Activated naive CD4-positive, alpha-beta T cell treated with Interleukin-2 at 50 U/mL for 16 hours (primary cell): ENCODE results near the gene GIGYF2.
"Not testable (repeated sequence)": the region's sequence is repeated elsewhere in the genome, so short reads cannot be mapped to it uniquely, and the experiment has no call there.

Experiments used
- DNase-seq: peaks from one replicate; pipeline ENCODE4 v3.0.0-alpha.2; 2020

GIGYF2 gene

DNA sequence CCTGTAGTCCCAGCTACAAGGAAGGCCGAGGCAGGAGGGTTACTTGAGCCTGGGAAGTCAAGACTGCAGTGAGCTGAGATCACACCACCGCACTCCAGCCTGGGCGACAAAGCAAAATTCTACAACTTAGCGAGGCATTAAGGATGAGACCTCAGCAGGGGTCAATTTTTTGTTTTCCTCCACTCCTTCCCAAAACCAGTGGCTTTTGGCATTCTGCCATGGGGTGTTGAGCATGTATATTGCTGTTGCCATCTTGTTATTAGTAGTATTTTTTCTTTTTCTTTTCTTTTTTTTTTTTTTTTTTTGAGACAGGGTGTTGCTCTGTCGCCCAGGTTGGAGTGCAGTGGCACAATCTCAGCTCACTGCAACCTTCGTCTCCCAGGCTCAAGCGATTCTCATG lies 8.9 kb upstream of the GIGYF2 start:
- DNase-seq, result no peak

DNA sequence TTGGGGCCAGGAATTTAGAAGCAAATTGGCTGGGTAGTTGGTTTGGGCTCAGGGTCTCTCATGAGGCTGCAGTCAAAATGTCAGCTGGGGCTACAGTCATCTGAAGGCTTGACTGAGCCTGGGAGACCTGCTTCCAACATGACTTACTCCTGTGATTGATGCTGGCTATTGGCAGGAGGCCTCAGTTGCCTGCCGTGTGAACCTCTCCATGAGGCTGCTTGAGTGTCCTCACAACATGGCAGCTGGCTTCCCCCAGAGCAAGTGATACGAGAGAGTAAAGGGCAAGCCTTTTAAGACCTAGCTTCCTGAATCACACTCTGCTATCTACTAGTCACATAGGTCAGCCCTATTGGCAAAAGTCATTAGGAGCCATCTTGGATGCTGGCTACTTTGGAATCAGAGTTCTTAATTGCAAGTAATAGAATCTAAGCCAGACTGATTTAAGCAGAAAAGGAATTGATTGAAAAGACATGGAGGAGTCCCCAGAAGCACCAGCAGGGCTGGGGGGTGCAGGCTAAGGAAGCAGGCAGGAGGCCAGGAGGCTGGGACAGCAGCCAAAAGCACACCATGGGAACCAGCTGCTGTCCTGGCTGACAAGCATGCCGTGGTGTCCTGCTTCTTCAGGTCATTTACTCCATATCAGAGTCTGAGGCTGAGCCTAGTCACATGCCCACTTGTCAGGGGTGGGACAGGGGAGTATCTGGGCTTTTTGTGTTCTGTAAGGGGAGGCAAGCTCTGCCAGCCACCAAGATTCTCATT lies 7.8 kb upstream of the GIGYF2 start:
- no peak for DNase-seq

DNA sequence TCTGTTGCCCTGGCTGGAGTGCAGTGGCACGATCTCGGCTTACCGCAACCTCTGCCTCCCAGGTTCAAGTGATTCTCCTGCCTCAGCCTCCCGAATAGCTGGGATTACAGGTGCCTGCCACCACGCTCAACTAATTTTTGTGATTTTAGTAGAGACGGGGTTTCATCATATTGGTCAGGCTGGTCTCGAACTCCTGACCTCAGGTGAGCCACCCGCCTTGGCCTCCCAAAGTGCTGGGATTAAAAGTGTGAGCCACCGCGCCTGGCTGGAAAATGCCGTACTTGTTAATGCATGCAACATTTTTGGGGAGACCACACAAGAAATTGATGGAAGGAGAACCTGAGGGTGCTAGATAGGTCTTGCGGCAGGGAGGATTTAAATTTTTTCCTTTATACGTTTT lies 6.0 kb upstream of the GIGYF2 start:
- DNase-seq, result not testable (repeated sequence)

DNA sequence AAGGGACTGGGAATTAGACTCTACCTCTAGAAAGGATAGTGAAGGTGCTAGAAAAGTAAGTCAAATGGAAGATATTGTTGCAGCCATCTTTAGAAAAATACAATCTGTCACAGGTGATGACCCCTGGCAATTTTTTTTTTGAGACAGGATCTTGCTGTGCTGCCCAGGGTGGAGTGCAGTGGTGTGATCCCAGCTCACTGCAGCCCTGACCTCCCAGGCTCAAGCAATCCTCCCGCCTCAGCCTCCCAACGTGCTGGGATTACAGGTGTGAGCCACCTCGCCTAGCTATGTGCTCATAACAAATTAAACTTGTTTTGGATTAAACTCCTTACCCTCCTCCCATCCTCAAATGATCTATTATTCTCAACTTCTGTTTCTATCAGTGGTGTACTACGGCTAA lies 3.8 kb upstream of the GIGYF2 start:
- DNase-seq, result no peak

DNA sequence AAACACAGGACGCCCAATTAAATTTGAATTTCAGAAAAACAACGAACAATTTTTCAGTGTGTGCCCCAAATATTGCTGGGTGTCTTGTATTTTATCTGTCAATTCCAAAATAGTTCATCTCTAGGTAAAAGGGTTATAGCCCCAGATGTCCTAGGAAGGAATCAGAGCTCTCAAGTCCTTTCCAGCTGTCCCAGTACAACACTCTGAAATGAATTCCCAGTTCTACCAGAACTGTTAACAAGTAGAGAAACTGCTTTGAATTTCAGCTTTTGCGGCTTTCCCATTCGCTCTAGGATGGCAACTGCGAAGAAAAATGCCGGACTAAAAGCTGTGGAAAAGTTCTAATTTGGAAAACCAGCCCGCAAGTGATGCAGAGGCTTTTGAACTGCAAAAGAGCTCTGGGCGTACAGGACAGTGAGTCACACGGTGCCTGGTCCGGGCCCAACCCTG lies 497 bp upstream of the GIGYF2 start:
- DNase-seq, result no peak

DNA sequence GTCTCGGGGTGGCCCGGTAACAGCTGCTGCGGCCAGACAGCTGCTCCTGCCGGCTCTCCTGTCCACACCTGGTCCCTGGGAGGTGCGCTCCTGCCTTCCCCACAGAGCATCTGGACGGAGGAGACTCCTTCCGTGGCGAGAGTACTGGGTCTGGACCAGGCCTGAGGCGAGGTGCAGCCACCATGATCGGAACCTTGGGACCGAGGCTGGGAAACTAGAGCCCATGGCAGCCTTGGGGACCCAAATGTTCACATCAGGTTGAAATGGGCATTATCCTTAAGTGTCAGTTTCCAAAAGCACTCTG lies 628 bp downstream of the GIGYF2 start:
- DNase-seq, result no peak

DNA sequence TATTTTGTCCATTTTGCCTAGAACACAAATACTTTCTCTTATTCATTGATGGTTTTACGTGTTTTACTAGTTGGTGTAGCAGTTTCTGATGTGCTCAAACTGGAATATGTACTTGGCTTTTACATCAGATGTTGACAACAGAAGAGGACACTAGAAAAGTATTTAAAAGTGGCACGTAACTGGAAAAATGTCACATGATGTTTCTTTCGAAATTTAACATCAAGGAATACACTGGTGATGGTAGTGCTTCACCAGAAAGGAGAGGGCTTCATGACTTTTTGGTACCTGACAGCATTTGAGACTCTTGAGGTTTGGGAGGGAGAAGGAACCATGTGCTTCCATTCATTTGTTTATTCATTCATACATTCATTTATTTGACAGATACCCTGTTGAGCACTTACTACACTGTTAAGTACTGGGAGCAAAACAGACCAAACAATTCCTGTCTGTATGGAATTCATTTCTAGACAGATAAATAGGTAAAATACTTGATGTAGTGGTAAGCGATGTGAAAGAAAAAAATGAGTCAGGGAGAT lies 1.5 kb downstream of the GIGYF2 start:
- DNase-seq, result no peak

DNA sequence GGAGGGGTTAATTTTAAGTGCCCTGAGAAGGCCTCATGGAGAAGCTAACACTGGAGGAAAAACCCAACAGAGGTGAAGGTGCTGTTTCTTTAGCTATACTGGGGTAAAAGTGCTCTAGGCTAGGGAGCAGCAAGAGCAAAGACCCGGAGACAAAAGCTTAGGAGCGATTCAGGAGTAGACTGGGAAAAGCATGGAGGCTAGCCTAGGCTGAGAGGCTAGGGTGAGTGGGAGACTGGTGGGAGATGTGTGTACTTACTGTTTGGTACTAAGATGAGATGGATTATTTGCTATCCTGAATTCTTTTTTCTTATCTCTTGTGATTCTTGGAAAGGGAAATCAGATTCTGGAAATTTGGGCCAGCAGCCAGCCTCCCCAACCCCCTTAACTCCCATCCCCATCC lies 2.0 kb downstream of the GIGYF2 start:
- no peak for DNase-seq

DNA sequence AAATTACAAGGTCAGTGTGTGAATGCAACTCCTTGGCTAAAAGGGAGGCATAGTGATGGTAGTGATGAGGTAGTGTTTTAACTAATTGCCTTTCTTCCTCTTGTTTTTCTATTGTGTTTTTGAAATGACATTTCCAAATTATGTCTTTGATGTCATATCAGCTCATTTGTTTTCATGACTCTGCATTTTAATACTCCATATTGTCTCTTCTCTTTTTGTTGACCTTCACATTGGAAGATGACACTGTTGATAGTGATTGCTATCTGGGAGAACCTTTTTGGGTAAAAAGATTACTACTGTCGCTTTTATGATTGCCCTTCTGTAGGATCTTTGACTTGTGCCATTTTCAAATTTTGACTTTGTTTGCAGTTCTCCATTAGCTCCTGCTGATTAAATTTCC lies 3.0 kb downstream of the GIGYF2 start:
- DNase-seq, result no peak

DNA sequence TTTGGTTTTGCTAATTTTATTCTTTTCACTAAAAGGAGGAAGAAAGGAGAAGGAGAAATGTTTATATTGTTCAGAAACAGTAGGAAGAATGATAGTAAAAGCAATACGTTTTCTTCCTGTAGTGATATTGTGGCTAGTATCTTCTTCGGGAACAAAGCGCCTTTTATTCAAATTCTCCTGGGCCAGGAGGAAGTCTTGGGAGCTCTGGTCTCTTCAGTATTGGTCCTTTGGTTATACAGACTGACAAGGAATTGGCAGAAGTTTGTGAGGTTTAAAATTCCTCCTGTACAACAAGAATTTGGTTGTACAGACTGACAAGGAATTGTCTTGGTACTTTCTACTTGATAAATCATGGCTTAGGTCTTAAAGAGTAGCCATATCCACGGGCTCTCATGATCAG lies 9.9 kb downstream of the GIGYF2 start:
- no peak for DNase-seq

DNA sequence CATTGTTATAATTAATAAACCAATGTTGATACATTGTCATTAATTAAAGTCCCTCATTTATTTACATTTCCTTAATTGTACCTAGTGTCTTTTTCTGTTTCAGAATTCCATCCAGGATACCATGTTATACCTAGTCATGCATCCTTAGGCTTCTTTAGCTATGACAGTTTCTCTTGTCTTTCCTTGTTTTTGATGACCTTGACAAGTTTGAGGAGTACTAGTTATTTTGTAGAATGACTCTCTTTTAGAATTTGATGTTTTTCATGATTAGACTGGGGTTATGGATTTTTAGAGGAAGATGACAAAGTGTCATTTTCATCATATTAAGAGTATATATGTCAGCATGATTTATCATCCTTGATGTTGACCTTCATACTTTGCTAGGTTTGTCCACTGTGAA lies 16.4 kb downstream of the GIGYF2 start:
- DNase-seq, result no peak

DNA sequence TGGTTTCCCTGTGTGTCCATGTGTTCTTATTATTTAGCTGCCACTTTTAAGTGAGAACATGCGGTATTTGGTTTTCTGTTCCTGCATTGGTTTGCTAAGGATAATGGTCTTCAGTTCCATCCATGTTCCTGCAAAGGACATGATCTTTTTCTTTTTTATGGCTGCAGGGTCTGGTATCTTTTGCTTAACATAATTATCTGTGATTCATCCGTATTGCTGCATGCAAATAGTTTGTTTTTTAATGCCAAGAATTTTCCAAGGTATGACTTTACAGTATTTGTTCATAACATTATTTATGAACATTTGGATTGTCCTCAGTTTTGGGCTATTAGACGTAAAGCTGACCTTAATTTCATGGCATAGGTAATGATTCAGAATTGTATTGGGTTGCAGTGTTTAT lies 17.8 kb downstream of the GIGYF2 start:
- no peak for DNase-seq

DNA sequence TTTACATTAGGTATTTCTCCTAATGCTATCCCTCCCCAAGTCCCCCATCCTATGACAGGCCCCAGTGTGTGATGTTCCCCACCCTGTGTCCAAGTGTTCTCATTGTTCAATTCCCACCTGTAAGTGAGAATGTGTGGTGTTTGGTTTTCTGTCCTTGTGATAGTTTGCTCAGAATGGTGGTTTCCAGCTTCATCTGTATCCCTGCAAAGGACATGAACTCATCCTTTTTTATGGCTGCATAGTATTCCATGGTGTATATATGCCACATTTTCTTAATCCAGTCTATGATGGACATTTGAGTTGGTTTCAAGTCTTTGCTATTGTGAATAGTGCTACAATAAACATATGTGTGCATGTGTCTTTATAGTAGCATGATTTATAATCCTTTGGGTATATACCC lies 22.9 kb downstream of the GIGYF2 start:
- DNase-seq, result not testable (repeated sequence)

DNA sequence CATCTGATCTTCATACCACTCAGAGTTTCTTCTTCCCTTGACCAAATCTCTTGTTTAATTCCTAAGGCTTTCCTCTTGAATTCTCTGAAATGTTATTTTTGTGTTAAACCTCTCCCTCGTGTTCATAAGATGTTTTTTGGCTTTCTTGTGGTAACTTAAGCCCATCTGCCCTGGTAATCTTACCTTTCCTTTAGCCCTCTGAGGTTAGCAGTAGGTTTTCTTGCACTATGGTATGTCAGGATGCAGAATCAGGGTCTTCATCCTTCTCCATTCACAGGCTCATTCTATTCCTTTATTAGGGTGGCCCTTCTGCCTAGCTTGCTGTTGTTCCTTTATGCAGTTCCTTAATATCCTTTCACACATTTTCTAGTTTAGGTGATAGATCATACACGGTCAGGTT lies 24.1 kb downstream of the GIGYF2 start:
- no peak for DNase-seq

DNA sequence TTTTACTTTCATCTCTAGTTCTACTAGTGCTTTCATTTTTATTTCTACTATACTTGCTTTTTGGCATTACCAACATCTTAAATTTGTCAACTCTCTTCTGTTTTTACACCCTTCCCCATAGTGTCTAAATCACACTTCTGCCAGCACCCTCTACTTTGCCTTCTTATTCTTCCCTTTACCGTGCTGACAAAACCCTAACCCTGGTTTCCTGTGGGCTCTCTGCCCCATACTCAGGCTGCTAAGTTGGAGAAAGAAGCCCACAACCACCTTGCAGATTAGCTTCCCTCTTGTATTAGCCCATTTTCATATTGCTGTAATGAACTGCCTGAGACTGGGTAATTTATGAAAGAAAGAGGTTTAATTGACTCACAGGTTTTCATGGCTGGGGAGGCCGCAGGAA lies 24.8 kb downstream of the GIGYF2 start:
- DNase-seq, result no peak

DNA sequence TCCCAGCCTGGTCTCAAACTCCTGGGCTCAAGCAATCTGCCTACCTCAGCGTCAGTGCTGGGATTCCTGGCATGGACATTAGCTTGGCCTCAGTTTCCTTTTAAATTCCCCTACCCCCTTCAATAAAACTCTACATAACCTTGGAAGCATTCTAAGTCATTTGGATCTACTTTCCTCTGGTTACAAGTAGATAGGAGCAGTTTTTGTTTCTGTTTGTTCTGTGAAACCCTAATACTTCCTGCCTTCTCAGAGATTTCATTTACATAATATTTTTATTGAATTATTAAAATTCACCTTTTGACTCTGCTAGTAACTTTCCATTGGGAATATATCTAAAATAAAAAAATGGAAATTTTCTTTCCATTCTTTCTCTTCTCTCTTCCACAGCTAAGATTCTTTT lies 25.9 kb downstream of the GIGYF2 start:
- no peak for DNase-seq

DNA sequence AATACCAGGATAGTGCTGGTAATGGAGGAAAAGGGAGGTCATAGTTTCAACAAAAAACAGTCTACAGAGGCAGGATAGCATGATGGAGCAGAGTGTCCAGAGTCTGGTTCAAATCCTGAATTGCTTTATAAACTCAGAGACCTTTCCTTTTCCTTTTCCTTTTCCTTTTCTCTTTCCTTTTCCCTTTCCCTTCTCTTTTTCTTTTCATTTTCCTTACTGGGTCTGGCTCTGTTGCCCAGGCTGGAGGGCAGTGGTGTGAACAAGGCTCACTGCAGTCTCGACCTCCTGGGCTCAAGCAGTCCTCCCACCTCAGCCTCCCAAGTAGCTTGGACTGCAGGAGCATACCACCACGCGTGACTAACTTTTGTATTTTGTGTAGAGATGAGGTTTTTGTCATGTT lies 31.7 kb downstream of the GIGYF2 start:
- DNase-seq, result no peak

DNA sequence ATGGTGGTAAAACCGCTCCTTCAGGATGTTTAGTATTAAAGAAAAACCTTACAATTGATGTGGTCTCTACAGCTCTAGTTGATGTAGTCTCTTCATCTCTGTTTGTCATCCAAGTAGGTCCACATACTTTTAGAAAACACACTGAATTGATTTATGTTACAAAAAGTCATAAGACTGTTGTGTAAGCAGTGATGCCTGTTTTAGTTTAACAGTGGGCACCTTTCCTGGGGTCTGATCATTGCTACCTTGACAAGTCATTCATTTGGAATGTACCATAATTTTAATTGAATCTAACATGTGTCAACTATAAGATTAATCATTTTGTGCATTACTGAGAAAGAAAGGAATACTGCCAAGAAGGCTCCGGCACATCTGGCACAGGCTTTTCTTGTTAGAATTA lies 34.3 kb downstream of the GIGYF2 start:
- DNase-seq, result no peak

DNA sequence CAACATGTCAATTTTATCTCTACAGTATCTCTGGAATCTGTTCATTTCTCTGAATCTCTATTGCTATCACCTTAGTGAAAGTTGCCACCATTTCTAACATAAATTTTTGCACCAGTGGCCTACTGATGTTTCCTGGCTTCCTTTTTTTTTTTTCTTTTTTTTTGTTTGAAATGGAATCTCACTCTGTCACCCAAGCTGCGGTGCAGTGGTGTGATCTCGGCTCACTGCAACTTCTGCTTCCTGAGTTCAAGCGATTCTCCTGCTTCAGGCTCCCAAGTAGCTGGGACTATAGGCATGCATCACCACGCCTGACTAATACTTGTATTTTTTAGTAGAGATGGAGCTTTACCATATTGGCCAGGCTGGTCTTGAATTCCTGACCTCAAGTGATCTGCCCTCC lies 44.2 kb downstream of the GIGYF2 start:
- no peak for DNase-seq

DNA sequence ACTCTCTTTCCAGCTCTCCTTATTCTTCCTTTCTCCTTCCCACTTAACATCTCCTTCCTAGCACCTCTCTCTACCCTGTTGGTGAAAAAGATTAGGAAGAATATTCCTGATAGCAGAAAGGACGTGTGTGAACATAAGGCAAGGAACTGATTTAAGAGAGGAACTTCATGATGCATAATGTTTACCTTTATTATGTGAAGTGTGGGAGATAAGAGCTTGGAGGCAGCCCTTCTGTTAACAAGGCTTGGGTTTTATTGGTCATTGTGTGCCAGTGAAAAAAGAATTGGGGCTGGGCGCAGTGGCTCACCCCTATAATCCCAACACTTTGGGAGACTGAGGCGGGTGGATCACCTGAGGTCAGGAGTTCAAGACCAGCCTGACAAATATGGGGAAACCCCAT lies 44.8 kb downstream of the GIGYF2 start:
- DNase-seq, result no peak

DNA sequence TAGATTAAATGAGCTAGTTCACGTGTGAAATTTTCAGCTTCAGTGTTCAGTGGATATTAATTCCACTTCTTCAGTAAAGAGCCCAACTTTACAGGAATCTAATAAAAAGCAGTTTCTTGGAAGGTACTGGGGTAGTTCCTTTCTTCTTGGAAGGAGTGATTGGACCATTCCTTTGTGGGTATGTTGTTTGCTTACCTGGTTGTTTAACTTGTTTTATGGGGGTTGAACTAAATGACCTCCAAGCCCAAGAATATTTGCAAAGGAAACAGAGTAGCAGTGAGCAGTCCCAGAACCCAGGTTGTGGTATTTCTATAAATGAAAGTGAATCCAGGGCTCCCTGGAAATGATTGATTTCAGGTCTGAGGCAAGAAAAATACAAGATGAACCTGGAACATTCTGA lies 47.8 kb downstream of the GIGYF2 start:
- no peak for DNase-seq

DNA sequence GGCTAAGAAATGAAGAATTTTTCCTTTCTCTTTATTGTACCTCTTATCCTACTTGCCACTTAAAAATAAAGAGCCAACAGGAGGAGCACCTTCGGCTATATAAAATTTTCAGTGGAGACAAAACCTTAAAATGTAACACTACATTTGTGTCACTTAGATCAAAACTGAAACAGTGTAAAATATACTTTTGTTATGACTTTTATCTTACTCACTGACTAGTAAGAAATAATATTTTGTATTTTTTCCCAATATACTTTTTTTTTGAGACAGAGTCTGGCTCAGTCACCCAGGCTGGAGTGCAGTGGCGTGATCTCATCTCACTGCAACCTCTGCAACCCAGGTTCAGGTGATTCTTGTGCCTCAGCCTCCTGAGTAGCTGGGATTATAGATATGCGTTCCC lies 50.9 kb downstream of the GIGYF2 start:
- no peak for DNase-seq

DNA sequence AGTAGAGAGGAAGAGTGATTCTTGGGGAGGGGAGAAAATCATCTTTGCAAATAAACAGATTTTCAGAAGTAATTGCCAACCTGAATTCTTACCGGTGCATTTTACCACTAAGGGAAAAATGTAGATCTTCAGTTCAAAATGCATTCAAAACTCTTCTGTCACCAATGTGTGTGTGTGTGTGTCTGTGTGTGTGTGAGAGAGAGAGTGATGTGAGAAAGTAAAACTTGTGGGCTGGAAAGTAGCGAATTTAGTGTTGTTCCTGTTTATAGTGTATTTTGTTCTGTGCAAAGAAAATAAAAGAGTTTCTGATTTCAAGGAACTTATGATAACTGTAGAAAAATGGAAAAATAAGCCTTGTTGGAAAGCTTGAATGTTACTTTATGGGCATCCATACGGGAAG lies 52.2 kb downstream of the GIGYF2 start:
- no peak for DNase-seq

DNA sequence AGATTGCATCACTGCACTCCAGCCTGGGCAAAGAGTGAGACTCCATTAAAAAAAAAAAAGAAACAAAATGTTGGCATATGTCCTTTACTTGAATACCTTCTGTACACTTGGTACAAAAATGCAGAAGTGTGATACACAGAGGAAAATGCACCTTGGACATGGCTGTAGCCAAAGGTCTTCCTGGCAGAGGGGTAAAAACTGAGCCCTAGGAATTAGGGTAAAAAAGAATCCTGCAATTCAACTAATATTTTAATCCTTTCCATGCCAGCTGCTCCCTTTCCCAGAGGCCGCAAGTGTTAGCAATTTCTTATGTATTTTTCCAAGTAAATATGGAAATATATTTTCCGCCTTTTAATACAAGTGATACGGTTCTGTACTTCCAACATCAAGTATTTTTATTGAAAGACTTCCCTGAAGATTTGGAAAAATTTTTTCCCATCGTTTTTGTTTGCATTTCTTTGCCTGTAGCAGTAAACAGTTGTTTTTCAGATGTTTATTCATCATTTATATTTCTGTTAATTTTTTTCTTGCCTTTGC lies 53.1 kb downstream of the GIGYF2 start:
- no peak for DNase-seq

DNA sequence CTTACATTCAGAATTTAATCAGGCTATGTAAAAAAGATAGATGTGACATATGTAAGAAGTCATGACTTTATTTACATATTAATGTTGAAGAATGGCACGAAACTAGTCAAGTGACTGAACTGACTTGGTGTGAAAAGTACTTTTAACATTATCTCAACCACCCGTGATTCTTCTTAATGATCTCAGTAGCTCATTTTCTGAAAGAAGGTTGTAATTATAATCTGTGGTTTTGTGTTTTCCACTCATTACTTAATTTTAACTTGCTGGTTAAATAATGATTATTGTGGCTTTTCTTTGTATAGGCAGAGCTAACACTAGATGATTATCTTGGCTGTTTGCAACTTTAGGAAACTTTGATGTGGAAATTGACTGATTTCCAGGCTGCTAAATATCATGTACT lies 60.8 kb downstream of the GIGYF2 start:
- no peak for DNase-seq
